Heart right ventricle (tissue), 16 donors: ENCODE measurements around the gene KCNK3. TPM values are rescaled to one million over a fixed set of nuclear protein-coding genes. Genes with fewer than 3 reads are reported as not detected.

Experiments used
- ATAC-seq, 8 donors: fragments of 200-7000 bp; cut with Tn5 transposase; one replicate each; pipeline ENCODE4 v1.9.1; 2020; ENCODE audit warnings: mild to moderate bottlenecking in 8 of 8, moderate library complexity in 8 of 8, moderate number of reproducible peaks in 1 of 8
- DNase-seq, 2 donors: peaks; one replicate each; pipeline ENCODE4 v3.0.0-alpha.2; 2020
- H3K27ac ChIP-seq, 10 donors: fragments of 200-600 bp; sonication (generic) in 2 of 10; one replicate each; pipeline versions ENCODE4 v1.5.0 to v1.8.0; 2020 to 2022; ENCODE audit warnings: mild to moderate bottlenecking in 3 of 10
- H3K27me3 ChIP-seq, 7 donors: fragments of 200-600 bp; one replicate each; pipeline ENCODE4 v1.8.0; 2021 to 2022; ENCODE audit warnings: mild to moderate bottlenecking in 2 of 7
- H3K36me3 ChIP-seq, 9 donors: fragments of 200-600 bp; sonication (generic) in 1 of 9; one replicate each; pipeline versions ENCODE4 v1.5.0 to v1.8.0; 2020 to 2022; ENCODE audit warnings: mild to moderate bottlenecking in 2 of 9
- H3K4me1 ChIP-seq, 9 donors: fragments of 200-600 bp; sonication (generic) in 1 of 9; one replicate each; pipeline versions ENCODE4 v1.5.0 to v1.8.0; 2020 to 2022; ENCODE audit warnings: mild to moderate bottlenecking in 4 of 9
- H3K4me3 ChIP-seq, 10 donors: fragments of 200-600 bp; sonication (generic) in 2 of 10; one replicate each; pipeline versions ENCODE4 v1.5.0 to v1.8.0; 2020 to 2022; ENCODE audit warnings: mild to moderate bottlenecking in 7 of 10, moderate library complexity in 2 of 10
- H3K9me3 ChIP-seq, 11 donors: fragments of 200-600 bp in 10 of 11; sonication (generic) in 2 of 11; one replicate each; pipeline versions ENCODE4 v1.5.0 to v1.8.0; 2013 to 2022; ENCODE audit warnings: mild to moderate bottlenecking in 2 of 11, control low read depth in 1 of 11, moderate library complexity in 1 of 11
- CTCF ChIP-seq, 9 donors: fragments of 200-600 bp; sonication (generic) in 2 of 9; IDR thresholded peaks; one replicate each; pipeline versions ENCODE4 v1.5.0 to v1.8.0; 2021 to 2022; ENCODE audit warnings: antibody characterized with exemption in 9 of 9, mild to moderate bottlenecking in 5 of 9, moderate library complexity in 1 of 9
- WGBS, 2 donors: extraction: QIAGEN DNeasy Blood & Tissue Kit; methylation state at CpG; one replicate each; pipeline ENCODE4 v1.1.7; 2013; ENCODE audit warnings: inconsistent platforms in 1 of 2; 5-methylcytosine and 5-hydroxymethylcytosine counted together
- intact Hi-C, 10 donors: fragments of 100-400 bp; cut with DNase I; formaldehyde crosslinking; loops; one replicate each; pipeline versions ENCODE4 v1.11.1 to v1.14.2; 2022
- polyA plus RNA-seq, 2 donors: library from polyadenylated mRNA; stranded (reverse); fragments of 200-250 nt; gene quantifications; one replicate each; pipeline ENCODE4 v1.2.3, GENCODE V29; 2013
- total RNA-seq, 10 donors: library from RNA; stranded (reverse); fragmentation: NEBNext Ultra II Directional in 3 of 10; extraction: Animal tissue kit (Norgen Biotek cat#: 25700) in 3 of 10; gene quantifications; one replicate each; pipeline versions ENCODE4 v1.2.1 to v1.2.4, GENCODE V29; 2021 to 2023
- donor health status: Arrhythmogenic right ventricular cardiomyopathy.
- donor health status: ischemic (EF 13 %, LVEDD 7.1; RV severe dilation, severe dysfunction).
- donor health status: healthy with polysubstance abuse.
- donor health status: DM: no; HTN: yes; CAD: no.
- donor health status: DM: no; HTN: no; CAD: no.
- donor health status: ischemic (EF 25% LVEDD 6.9; RV normal size, moderate dysfunction).
- donor health status: ischemic (EF 25% LVEDD 5.7; RV mildly dilated, moderate dysfunction).
- donor health status: healthy.
- donor health status: DM: yes; HTN: yes; CAD: no.
- donor health status: Ischemic cardiomyopathy.
- donor health status: ischemic (EF 35%, LVEDD 5.7; RV mildly dilated, moderate dysfunction).
- donor health status: nonischemic (EF 11% LVEDD 7.7; RV severe dilation, severe dysfunction).
- donor health status: DM: yes; HTN: yes; CAD: no.
- donor health status: PGD.
- donor health status: ischemic (EF 29% LVEDD 5.4; RV normal size, mild dysfunction).
- donor health status: nonischemic (EF 23%, LVEDD 6.1; RV moderate dilation, normal function).

Gene KCNK3
- total and polyA plus RNA-seq, 12 donors, result 0.19 to 6.8 (median 0.99) TPM

- TF ChIP-seq CTCF (IDR thresholded peaks at IDR 0.05), result no peak
- H3K9me3 ChIP-seq, result no peaks in the 10 kb centered on the region
- WGBS, 2 donors, result 91 to 97% methylated on average over 2 of the region's 2 CpGs
- H3K27ac ChIP-seq, result no peak overlapping the region
- H3K36me3 ChIP-seq, result no peaks in the 10 kb centered on the region
- H3K4me1 ChIP-seq, result peaks cover 0 to 14% (median 6%) of the 10 kb centered on the region in 9 donors
- H3K27me3 ChIP-seq, result peaks cover 0 to 18% (median 9%) of the 10 kb centered on the region in 7 donors
- intact Hi-C loops, result no loop called here
- no peak for ATAC-seq
- no peak overlapping the region for H3K4me3 ChIP-seq
- DNase-seq, result no peak
Observed at GRCh38 chr2:26729311-26729710, 36.8 kb downstream of the KCNK3 start.

GRCh38 chr2:26730549-26731344, 38.2 kb downstream of the KCNK3 start:
- Histone ChIP-seq H3K27ac (no peak overlapping the region), H3K27me3 (peaks cover 0 to 18% (median 9%) of the 10 kb centered on the region in 7 donors), H3K9me3 (no peaks in the 10 kb centered on the region), H3K4me1 (peaks cover 0 to 9% (median 2%) of the 10 kb centered on the region in 9 donors), H3K36me3 (no peaks in the 10 kb centered on the region), H3K4me3 (no peak overlapping the region)
- DNase-seq, result no peak
- intact Hi-C loops, result no loop called here
- WGBS, 2 donors, result 67 to 73% methylated on average over 19 of the region's 19 CpGs
- TF ChIP-seq CTCF (IDR thresholded peaks at IDR 0.05), result no peak
- no peak for ATAC-seq

- DNase-seq (no peak), ATAC-seq (no peak)
- TF ChIP-seq CTCF (IDR thresholded peaks at IDR 0.05), result no peak
- H3K9me3 ChIP-seq, result no peaks in the 10 kb centered on the region
- no peak overlapping the region for H3K27ac ChIP-seq
- H3K36me3 ChIP-seq, result no peaks in the 10 kb centered on the region
- intact Hi-C loops, result no loop called here
- WGBS, 2 donors, result 88 to 91% methylated on average over 4 of the region's 4 CpGs
- peaks cover 0 to 18% (median 9%) of the 10 kb centered on the region in 7 donors for H3K27me3 ChIP-seq
- H3K4me3 ChIP-seq, result no peak overlapping the region
- H3K4me1 ChIP-seq, result peaks cover 2 to 17% (median 8%) of the 10 kb centered on the region in 9 donors
Observed at GRCh38 chr2:26731714-26732113, 39.2 kb downstream of the KCNK3 start.

GRCh38 chr2:26732446-26732845, 39.9 kb downstream of the KCNK3 start:
- no peak for TF ChIP-seq CTCF (IDR thresholded peaks at IDR 0.05)
- H3K4me3 ChIP-seq, result no peak overlapping the region
- peaks cover 2 to 17% (median 8%) of the 10 kb centered on the region in 9 donors for H3K4me1 ChIP-seq
- intact Hi-C loops, result no loop called here
- H3K27ac ChIP-seq, result no peak overlapping the region
- WGBS, 2 donors, result 91 to 96% methylated on average over 3 of the region's 3 CpGs
- no peaks in the 10 kb centered on the region for H3K9me3 ChIP-seq
- ATAC-seq (no peak), DNase-seq (no peak)
- H3K27me3 ChIP-seq, result peaks cover 0 to 11% (median 9%) of the 10 kb centered on the region in 7 donors
- H3K36me3 ChIP-seq, result no peaks in the 10 kb centered on the region
